Caki2 (cell line): ENCODE measurements around the gene TMEM59. TPM values are rescaled to one million over a fixed set of nuclear protein-coding genes. Genes with fewer than 3 reads are reported as not detected.
"Not testable (repeated sequence)": the region's sequence is repeated elsewhere in the genome, so short reads cannot be mapped to it uniquely, and the experiment has no call there.

Experiments used
- DNase-seq: peaks from one replicate; pipeline ENCODE4 v3.0.0-alpha.2; 2015; ENCODE audit warnings: low read depth
- in situ Hi-C: cut with HindIII; loops from 2 replicates; pipeline ENCODE4 v1.10.0; 2016; ENCODE audit warnings: low sequenced_read_pairs, low pct_unique_long_range_greater_than_20kb, mixed read lengths
- total RNA-seq: library from RNA; depleted of rRNA; stranded (reverse); fragments of >200 nt; shearing (Covaris generic); gene quantifications from 2 replicates; pipeline ENCODE4 v1.2.3, GENCODE V29; 2014; ENCODE audit warnings: low replicate concordance

TMEM59 gene
- total RNA-seq, 1 experiment from 2014 or later, result 109 TPM

- DNase-seq, result no peak
- in situ Hi-C loops, result no loop called here
Measured at GRCh38 chr1:54018635-54019034, 34.4 kb downstream of the TMEM59 start.

- in situ Hi-C loops, result no loop called here
- no peak for DNase-seq
Measured at GRCh38 chr1:54017979-54018378, 35.0 kb downstream of the TMEM59 start, which contains the start of gene LDLRAD1. Gene LDLRAD1, minus strand, starts transcription at chr1:54018186. Its CDS starts 74 bp downstream, at chr1:54018112.

GRCh38 chr1:54016343-54017282, 36.4 kb downstream of the TMEM59 start:
- DNase-seq, result peak; percentile 60
- in situ Hi-C loops, result no loop called here

GRCh38 chr1:54014009-54014629, 38.9 kb downstream of the TMEM59 start:
- in situ Hi-C loops, result no loop called here
- no peak for DNase-seq

DNA sequence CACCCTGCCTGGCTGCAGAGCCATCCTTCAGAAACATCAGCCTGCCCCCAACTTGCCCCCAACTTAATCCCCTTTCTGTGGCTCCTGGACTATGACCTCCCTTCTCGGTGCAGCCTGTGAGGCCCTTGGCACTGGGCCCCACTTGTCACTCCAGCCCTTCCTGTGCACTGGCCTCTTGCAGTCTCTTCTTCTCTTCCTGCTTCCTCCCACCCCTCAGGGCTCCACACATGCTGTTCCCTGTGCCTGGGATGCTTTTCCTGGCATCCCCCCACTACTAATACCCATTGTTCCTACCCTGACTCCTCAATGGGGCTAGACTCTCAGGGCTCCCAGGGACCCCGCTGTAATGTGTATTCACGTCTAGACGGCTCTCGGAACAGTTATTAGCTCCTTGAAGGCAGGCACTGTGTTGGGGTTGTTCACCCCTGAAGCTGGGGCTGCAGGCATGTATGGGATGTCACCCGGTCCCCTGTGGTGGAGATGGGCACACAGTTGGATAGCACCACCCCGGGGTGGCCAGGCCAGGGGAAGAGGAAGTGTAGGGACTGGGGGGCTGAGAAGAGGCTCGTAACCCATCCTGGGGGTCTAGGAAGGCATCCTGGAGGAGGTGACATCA, 39.5 kb downstream of the TMEM59 start:
- in situ Hi-C loops, result no loop called here
- no peak for DNase-seq

DNA sequence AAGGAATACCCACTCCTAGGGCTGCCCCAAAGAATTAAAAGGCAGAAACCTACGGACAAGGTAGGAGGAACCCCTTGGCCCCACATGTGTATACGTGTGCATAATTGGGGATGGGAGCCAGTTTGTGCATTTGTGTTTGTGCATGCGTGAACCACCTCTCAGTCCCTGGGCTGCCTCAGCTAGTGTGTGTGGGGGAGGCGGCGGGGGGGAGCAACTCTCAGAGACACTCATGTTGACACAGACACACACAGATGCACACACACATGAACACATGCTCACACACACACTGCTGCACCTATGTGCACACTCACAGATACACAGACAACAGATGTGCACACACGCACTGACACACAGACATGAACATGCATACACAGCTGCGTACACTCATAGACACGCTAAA, 40.1 kb downstream of the TMEM59 start:
- in situ Hi-C loops, result no loop called here
- no peak for DNase-seq

GRCh38 chr1:54012008-54012325, 41.0 kb downstream of the TMEM59 start:
- DNase-seq, result no peak
- in situ Hi-C loops, result no loop called here

- in situ Hi-C loops, result no loop called here
- DNase-seq, result no peak
Measured at GRCh38 chr1:54011316-54012007, 41.5 kb downstream of the TMEM59 start.

- no peak for DNase-seq
- in situ Hi-C loops, result no loop called here
Measured at GRCh38 chr1:54010415-54011117, 42.4 kb downstream of the TMEM59 start.

- no peak for DNase-seq
- in situ Hi-C loops, result no loop called here
Measured at GRCh38 chr1:54009406-54009805, 43.6 kb downstream of the TMEM59 start.

- no peak for DNase-seq
- in situ Hi-C loops, result no loop called here
Measured at GRCh38 chr1:54008876-54009275, 44.1 kb downstream of the TMEM59 start.

GRCh38 chr1:54007613-54008012, 45.4 kb downstream of the TMEM59 start:
- in situ Hi-C loops, result no loop called here
- no peak for DNase-seq

DNA sequence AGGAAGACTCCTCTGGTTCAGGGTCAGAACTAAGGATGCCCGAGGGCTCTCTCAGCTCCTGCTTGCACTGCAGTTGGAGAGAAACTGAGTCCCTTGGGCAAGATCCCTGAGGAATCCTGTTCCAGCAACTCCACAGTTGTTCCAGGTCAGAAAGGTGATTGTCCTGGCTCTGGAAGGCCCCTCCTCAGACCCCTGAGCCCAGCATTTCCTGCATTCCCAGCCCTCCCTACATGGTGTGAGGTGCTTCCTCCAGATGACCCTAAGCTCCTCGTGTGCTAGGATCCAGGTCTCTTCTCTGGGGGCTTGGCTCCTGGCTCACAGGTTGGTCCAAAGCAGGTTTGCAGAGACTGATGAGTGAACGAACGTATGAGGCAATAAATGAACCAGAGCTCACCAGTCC, 46.5 kb downstream of the TMEM59 start:
- in situ Hi-C loops, result no loop called here
- DNase-seq, result no peak

- DNase-seq, result no peak
- in situ Hi-C loops, result no loop called here
Measured at GRCh38 chr1:54004481-54005049, 48.4 kb downstream of the TMEM59 start.

- in situ Hi-C loops, DNase-seq: not testable (repeated sequence)
Measured at GRCh38 chr1:54003750-54004480, 49.1 kb downstream of the TMEM59 start.

- in situ Hi-C loops, result no loop called here
- no peak for DNase-seq
Measured at GRCh38 chr1:54003249-54003646, 49.8 kb downstream of the TMEM59 start.

DNA sequence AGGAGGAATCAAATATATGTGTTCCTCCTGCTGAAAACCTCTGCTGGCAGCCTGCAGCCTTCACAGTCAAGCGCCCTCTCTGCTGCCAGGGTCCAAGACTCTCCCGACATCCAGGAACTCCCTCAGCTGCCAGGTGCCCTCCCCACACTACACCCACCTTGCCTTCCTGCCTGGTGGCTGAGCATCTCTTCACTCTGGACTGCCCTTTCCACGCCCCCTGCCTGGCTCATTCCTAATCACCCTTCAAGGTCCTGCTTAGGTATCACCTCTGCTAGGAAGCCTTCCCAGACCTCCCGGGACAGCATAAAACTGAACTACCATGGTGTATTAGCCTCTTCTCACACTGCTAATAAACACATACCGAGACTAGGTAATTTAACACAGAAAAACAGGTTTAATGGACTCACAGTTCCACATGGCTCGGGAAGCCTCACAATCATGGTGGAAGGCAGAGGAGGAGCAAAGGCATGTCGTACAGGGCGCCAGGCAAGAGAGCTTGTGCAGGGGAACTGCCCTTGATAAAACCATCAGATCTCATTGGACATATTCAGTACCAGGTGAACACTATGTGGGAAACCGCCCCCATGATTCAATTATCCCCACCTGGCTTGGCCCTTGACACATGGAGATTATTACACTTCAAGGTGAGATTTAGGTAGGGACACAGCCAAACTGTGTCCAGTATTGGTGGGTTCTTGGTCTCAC, 50.3 kb downstream of the TMEM59 start:
- in situ Hi-C loops, result no loop called here
- DNase-seq, result no peak
